ENCODE measurements around the gene KCNK6.

GRCh38 chr19:38273499-38273898 lies 46.1 kb upstream of the KCNK6 start:
- TF ChIP-seq POLR2AphosphoS5 (IDR thresholded peaks at IDR 0.05; ENCODE audit: borderline replicate concordance, low read depth, low read length), result no peak
- TF ChIP-seq EZH2 (IDR thresholded peaks at IDR 0.05), result no peak
- no peak for TF ChIP-seq FOXP2 (optimal IDR thresholded peaks at IDR 0.05; ENCODE audit: control extremely low read depth, extremely low read length, insufficient read depth)
